ENCODE data around the gene TSGA10IP. TPM values are rescaled to one million over a fixed set of nuclear protein-coding genes. Genes with fewer than 3 reads are reported as not detected.
"Not testable (repeated sequence)": the region's sequence is repeated elsewhere in the genome, so short reads cannot be mapped to it uniquely, and the experiment has no call there.

The TSGA10IP gene
- total and polyA plus RNA-seq, 2 experiments from 2014 or later = 1.6 to 2.0 TPM

- peaks cover 2% of the 10 kb centered on the region; the same call in 1 of the 3 replicates for H3K36me3 Mint-ChIP-seq (ENCODE audit: low read depth)
- ATAC-seq (no peak), DNase-seq (ENCODE audit: low spot score) (no peak)
- peaks cover 9% of the 10 kb centered on the region; the same call in 1 of the 2 replicates for H3F3A ChIP-seq (replicated peaks; ENCODE audit: low read depth)
- H3K36me3 ChIP-seq (ENCODE audit: insufficient read depth) = no peaks in the 10 kb centered on the region
- H3K79me2 ChIP-seq (replicated peaks; ENCODE audit: insufficient read depth) = no peaks in the 10 kb centered on the region
- H2AFZ ChIP-seq = no peak overlapping the region
- no peaks in the 10 kb centered on the region for H3K27me3 ChIP-seq (ENCODE audit: insufficient read depth)
- H3K4me3 Mint-ChIP-seq = no peak overlapping the region; the same call in 2 of the 3 replicates
- no peaks in the 10 kb centered on the region for H4K20me1 ChIP-seq (replicated peaks; ENCODE audit: insufficient read depth)
- no peak for TF ChIP-seq REST (IDR thresholded peaks at IDR 0.05; ENCODE audit: unreplicated experiment)
- H3K9me3 Mint-ChIP-seq = no peaks in the 10 kb centered on the region
- H3K4me3 ChIP-seq = no peak overlapping the region
- no peak overlapping the region for H3K4me2 ChIP-seq
- H3K27ac ChIP-seq (ENCODE audit: low read depth) = no peak overlapping the region
- H3K9me2 ChIP-seq (ENCODE audit: insufficient read depth) = no peaks in the 10 kb centered on the region
- peaks cover 9% of the 10 kb centered on the region for H3K27me3 Mint-ChIP-seq (ENCODE audit: insufficient read depth, low read depth, poor library complexity)
- H3K4me1 ChIP-seq (ENCODE audit: insufficient read depth) = peaks cover 20% of the 10 kb centered on the region
- H3K4me1 Mint-ChIP-seq = peaks cover 28% of the 10 kb centered on the region
- peak overlapping the region; percentile 50; the same call in 1 of the 2 replicates for H3K27ac Mint-ChIP-seq
Measured at GRCh38 chr11:65947603-65948125, 2.4 kb downstream of the TSGA10IP start.

GRCh38 chr11:65950711-65951110, 5.4 kb downstream of the TSGA10IP start:
- not testable (repeated sequence) for H3K4me3 Mint-ChIP-seq; H3K27ac Mint-ChIP-seq; H3K27me3 Mint-ChIP-seq (ENCODE audit: insufficient read depth, low read depth, poor library complexity); H3K27ac ChIP-seq (ENCODE audit: low read depth); H4K20me1 ChIP-seq (replicated peaks; ENCODE audit: insufficient read depth); H3K9me2 ChIP-seq (ENCODE audit: insufficient read depth); H3K79me2 ChIP-seq (replicated peaks; ENCODE audit: insufficient read depth); H3K27me3 ChIP-seq (ENCODE audit: insufficient read depth); DNase-seq (ENCODE audit: low spot score); ATAC-seq; H3K36me3 Mint-ChIP-seq (ENCODE audit: low read depth); H3K4me3 ChIP-seq; H3K4me2 ChIP-seq; H2AFZ ChIP-seq; H3F3A ChIP-seq (replicated peaks; ENCODE audit: low read depth); H3K36me3 ChIP-seq (ENCODE audit: insufficient read depth); H3K9me3 Mint-ChIP-seq
- H3K4me1 ChIP-seq (ENCODE audit: insufficient read depth) = peaks cover 13% of the 10 kb centered on the region
- peaks cover 16% of the 10 kb centered on the region for H3K4me1 Mint-ChIP-seq

GRCh38 chr11:65951641-65952040, 6.4 kb downstream of the TSGA10IP start:
- not testable (repeated sequence) for H3K4me3 Mint-ChIP-seq; H3K9me2 ChIP-seq (ENCODE audit: insufficient read depth); H4K20me1 ChIP-seq (replicated peaks; ENCODE audit: insufficient read depth); H3K27me3 Mint-ChIP-seq (ENCODE audit: insufficient read depth, low read depth, poor library complexity); H3K27me3 ChIP-seq (ENCODE audit: insufficient read depth); H3K4me1 ChIP-seq (ENCODE audit: insufficient read depth); H3K4me2 ChIP-seq; H2AFZ ChIP-seq; H3K4me1 Mint-ChIP-seq; H3K27ac ChIP-seq (ENCODE audit: low read depth); H3K36me3 ChIP-seq (ENCODE audit: insufficient read depth); H3K36me3 Mint-ChIP-seq (ENCODE audit: low read depth); H3K9me3 Mint-ChIP-seq; H3K79me2 ChIP-seq (replicated peaks; ENCODE audit: insufficient read depth); H3F3A ChIP-seq (replicated peaks; ENCODE audit: low read depth); H3K27ac Mint-ChIP-seq; DNase-seq (ENCODE audit: low spot score); H3K4me3 ChIP-seq; ATAC-seq
